Karpas-422 (cell line): Measurements from ENCODE around the gene NFATC1. TPM values are rescaled to one million over a fixed set of nuclear protein-coding genes. Genes with fewer than 3 reads are reported as not detected.
A peak's percentile ranks its signal among the peaks of the same experiment; 100 is the strongest.

Experiments
- DNase-seq: peaks from one replicate; pipeline ENCODE4 v3.0.0-alpha.2; 2015
- H2AFZ ChIP-seq: fragments of 200-600 bp; sonication (generic); 2 replicates; pipeline ENCODE4 v1.6.1; 2014; ENCODE audit warnings: antibody characterized with exemption, low read length, mixed read lengths
- H3K27ac ChIP-seq: fragments of 200-600 bp; sonication (generic); 2 replicates; pipeline ENCODE4 v1.5.1; 2014; ENCODE audit warnings: mild to moderate bottlenecking, low read length, moderate library complexity
- H3K27me3 ChIP-seq: fragments of 200-600 bp; sonication (generic); 2 replicates; pipeline ENCODE4 v1.6.1; 2014; ENCODE audit warnings: low read length, mixed read lengths
- H3K36me3 ChIP-seq: fragments of 200-600 bp; sonication (generic); 2 replicates; pipeline ENCODE4 v1.6.1; 2014; ENCODE audit warnings: low read length, mixed read lengths; ENCODE audit not compliant: insufficient read depth
- H3K4me1 ChIP-seq: fragments of 200-600 bp; sonication (generic); 2 replicates; pipeline ENCODE4 v1.6.1; 2014; ENCODE audit warnings: mild to moderate bottlenecking, low read length, mixed read lengths
- H3K4me2 ChIP-seq: fragments of 200-600 bp; sonication (generic); 2 replicates; pipeline ENCODE4 v1.6.1; 2014; ENCODE audit warnings: low read length, low read depth, mild to moderate bottlenecking; ENCODE audit not compliant: poor library complexity, severe bottlenecking
- H3K4me3 ChIP-seq: fragments of 200-600 bp; sonication (generic); 2 replicates; pipeline ENCODE4 v1.5.1; 2014; ENCODE audit warnings: mild to moderate bottlenecking, antibody characterized with exemption, low read length, mixed read lengths
- H3K79me2 ChIP-seq: fragments of 200-600 bp; sonication (generic); 2 replicates; pipeline ENCODE4 v1.6.1; 2014; ENCODE audit warnings: mild to moderate bottlenecking, low read length, mixed read lengths
- H3K9ac ChIP-seq: fragments of 200-600 bp; sonication (generic); 2 replicates; pipeline ENCODE4 v1.6.0; 2014; ENCODE audit warnings: low read length
- H3K9me2 ChIP-seq: fragments of 200-600 bp; sonication (generic), shearing (Covaris generic); replicated peaks from 2 replicates; pipeline ENCODE4 v1.6.0; 2014; ENCODE audit warnings: mild to moderate bottlenecking, low read length, moderate library complexity; ENCODE audit not compliant: insufficient read depth
- H3K9me3 ChIP-seq: fragments of 300-700, 200-600 bp; sonication (generic); 2 replicates; pipeline ENCODE4 v1.6.1; 2014; ENCODE audit warnings: low read length, mixed read lengths
- H4K20me1 ChIP-seq: fragments of 200-600 bp; sonication (generic); 2 replicates; pipeline ENCODE4 v1.6.1; 2014; ENCODE audit warnings: mild to moderate bottlenecking, antibody characterized with exemption, low read length, low read depth; ENCODE audit not compliant: insufficient read depth
- total RNA-seq: library from RNA; depleted of rRNA; stranded (reverse); fragments of >200 nt; shearing (Covaris generic); gene quantifications from 2 replicates; pipeline ENCODE4 v1.2.3, GENCODE V29; 2014; ENCODE audit warnings: low replicate concordance

The NFATC1 gene
- total RNA-seq, 1 experiment from 2014 or later: 46.1 TPM

- peaks cover 97% of the 10 kb centered on the region for H3K79me2 ChIP-seq
- peak overlapping the region; percentile 79 for H3K27ac ChIP-seq
- H3K4me1 ChIP-seq: peaks cover 56% of the 10 kb centered on the region
- H3K4me2 ChIP-seq: peak overlapping the region; percentile 62
- H3K4me3 ChIP-seq: peak overlapping the region; percentile 47
- H4K20me1 ChIP-seq: peaks cover 31% of the 10 kb centered on the region
- H3K9me2 ChIP-seq: no peaks in the 10 kb centered on the region
- H3K36me3 ChIP-seq: peaks cover 7% of the 10 kb centered on the region; the same call in 1 of the 2 replicates
- no peaks in the 10 kb centered on the region for H3K27me3 ChIP-seq
- no peaks in the 10 kb centered on the region for H3K9me3 ChIP-seq
- peak overlapping the region; percentile 54 for H3K9ac ChIP-seq
- no peak for DNase-seq
- H2AFZ ChIP-seq: no peak overlapping the region
These were observed 9.5 kb downstream of the NFATC1 start for GRCh38 chr18:79405019-79405780.

GRCh38 chr18:79405781-79406575, 10.2 kb downstream of the NFATC1 start:
- H3K9me2 ChIP-seq: no peaks in the 10 kb centered on the region
- peak overlapping the region; percentile 54 for H3K9ac ChIP-seq
- H3K4me2 ChIP-seq: peak overlapping the region; percentile 62
- H3K9me3 ChIP-seq: no peaks in the 10 kb centered on the region
- peak overlapping the region; percentile 79 for H3K27ac ChIP-seq
- H2AFZ ChIP-seq: no peak overlapping the region
- H3K79me2 ChIP-seq: peaks cover 100% of the 10 kb centered on the region
- no peaks in the 10 kb centered on the region for H3K27me3 ChIP-seq
- peaks cover 38% of the 10 kb centered on the region for H4K20me1 ChIP-seq
- DNase-seq: peak; percentile 91
- peaks cover 55% of the 10 kb centered on the region for H3K4me1 ChIP-seq
- H3K4me3 ChIP-seq: peak overlapping the region; percentile 47
- H3K36me3 ChIP-seq: peaks cover 7% of the 10 kb centered on the region; the same call in 1 of the 2 replicates

- Histone ChIP-seq H3K9me2 (no peaks in the 10 kb centered on the region), H3K27ac (no peak overlapping the region), H3K36me3 (peaks cover 7% of the 10 kb centered on the region; the same call in 1 of the 2 replicates), H3K9me3 (no peaks in the 10 kb centered on the region), H3K79me2 (peaks cover 98% of the 10 kb centered on the region), H4K20me1 (peaks cover 39% of the 10 kb centered on the region), H3K9ac (no peak overlapping the region), H2AFZ (no peak overlapping the region), H3K4me1 (peaks cover 47% of the 10 kb centered on the region), H3K27me3 (no peaks in the 10 kb centered on the region), H3K4me3 (no peak overlapping the region), H3K4me2 (no peak overlapping the region)
- DNase-seq: no peak
These were observed 11.0 kb downstream of the NFATC1 start for GRCh38 chr18:79406708-79407107.

GRCh38 chr18:79409313-79409712, 13.6 kb downstream of the NFATC1 start:
- Histone ChIP-seq H3K9me3 (no peaks in the 10 kb centered on the region), H3K27ac (no peak overlapping the region), H3K9ac (no peak overlapping the region), H3K4me1 (peaks cover 21% of the 10 kb centered on the region), H3K9me2 (no peaks in the 10 kb centered on the region), H3K4me2 (no peak overlapping the region), H4K20me1 (peaks cover 62% of the 10 kb centered on the region), H3K4me3 (no peak overlapping the region), H3K79me2 (peaks cover 98% of the 10 kb centered on the region), H3K36me3 (peaks cover 10% of the 10 kb centered on the region), H2AFZ (no peak overlapping the region), H3K27me3 (no peaks in the 10 kb centered on the region)
- no peak for DNase-seq

- no peaks in the 10 kb centered on the region for H3K27me3 ChIP-seq
- no peak for DNase-seq
- no peak overlapping the region for H3K4me3 ChIP-seq
- peaks cover 12% of the 10 kb centered on the region for H3K4me1 ChIP-seq
- no peak overlapping the region for H3K27ac ChIP-seq
- no peak overlapping the region for H3K4me2 ChIP-seq
- H3K36me3 ChIP-seq: peaks cover 10% of the 10 kb centered on the region
- no peak overlapping the region for H2AFZ ChIP-seq
- H3K79me2 ChIP-seq: peaks cover 96% of the 10 kb centered on the region
- H4K20me1 ChIP-seq: peaks cover 68% of the 10 kb centered on the region
- H3K9me2 ChIP-seq: no peaks in the 10 kb centered on the region
- no peaks in the 10 kb centered on the region for H3K9me3 ChIP-seq
- H3K9ac ChIP-seq: no peak overlapping the region
These were observed 14.5 kb downstream of the NFATC1 start for GRCh38 chr18:79410171-79410641.

GRCh38 chr18:79410731-79411613, 15.2 kb downstream of the NFATC1 start:
- no peak overlapping the region for H2AFZ ChIP-seq
- peaks cover 10% of the 10 kb centered on the region for H3K36me3 ChIP-seq
- no peaks in the 10 kb centered on the region for H3K9me3 ChIP-seq
- no peaks in the 10 kb centered on the region for H3K27me3 ChIP-seq
- DNase-seq: no peak
- H3K27ac ChIP-seq: no peak overlapping the region
- peaks cover 95% of the 10 kb centered on the region for H3K79me2 ChIP-seq
- peaks cover 68% of the 10 kb centered on the region for H4K20me1 ChIP-seq
- H3K4me3 ChIP-seq: no peak overlapping the region
- no peaks in the 10 kb centered on the region for H3K9me2 ChIP-seq
- no peak overlapping the region for H3K9ac ChIP-seq
- H3K4me2 ChIP-seq: no peak overlapping the region
- peaks cover 5% of the 10 kb centered on the region for H3K4me1 ChIP-seq

- no peak overlapping the region for H3K27ac ChIP-seq
- H3K27me3 ChIP-seq: no peaks in the 10 kb centered on the region
- H3K4me2 ChIP-seq: no peak overlapping the region
- no peak overlapping the region for H2AFZ ChIP-seq
- no peak overlapping the region for H3K4me3 ChIP-seq
- H3K9ac ChIP-seq: no peak overlapping the region
- H3K36me3 ChIP-seq: peaks cover 10% of the 10 kb centered on the region
- H3K79me2 ChIP-seq: peaks cover 95% of the 10 kb centered on the region
- no peak for DNase-seq
- H4K20me1 ChIP-seq: peaks cover 68% of the 10 kb centered on the region
- H3K4me1 ChIP-seq: no peaks in the 10 kb centered on the region
- no peaks in the 10 kb centered on the region for H3K9me3 ChIP-seq
- H3K9me2 ChIP-seq: no peaks in the 10 kb centered on the region
These were observed 16.1 kb downstream of the NFATC1 start for GRCh38 chr18:79411614-79412526.
